Upper lobe of left lung (tissue), 6 donors: ENCODE measurements around the gene ACVR1B. TPM values are rescaled to one million over a fixed set of nuclear protein-coding genes. Genes with fewer than 3 reads are reported as not detected.

Experiments
- ATAC-seq, 2 donors: fragments of 200-7000 bp; cut with Tn5 transposase; one replicate each; pipeline ENCODE4 v1.9.1; 2022; ENCODE audit warnings: mild to moderate bottlenecking in 2 of 2, moderate library complexity in 2 of 2; ENCODE audit not compliant: low FRiP score in 2 of 2
- DNase-seq, 2 donors: peaks; one replicate each; pipeline ENCODE4 v3.0.0-alpha.2; 2019 to 2020
- H3K27ac ChIP-seq, 4 donors: fragments of 200-600 bp; sonication (generic); one replicate each; pipeline ENCODE4 v1.5.1; 2016 to 2019
- H3K27me3 ChIP-seq, 4 donors: fragments of 200-600 bp; sonication (generic); one replicate each; pipeline ENCODE4 v1.5.1; 2017 to 2019
- H3K36me3 ChIP-seq, 4 donors: fragments of 200-600 bp; sonication (generic); one replicate each; pipeline ENCODE4 v1.5.1; 2016 to 2019
- H3K4me1 ChIP-seq, 4 donors: fragments of 200-600 bp; sonication (generic); one replicate each; pipeline ENCODE4 v1.5.1; 2018 to 2019
- H3K4me3 ChIP-seq, 4 donors: fragments of 200-600 bp; sonication (generic); one replicate each; pipeline ENCODE4 v1.5.1; 2017 to 2019; ENCODE audit warnings: mild to moderate bottlenecking in 2 of 4, moderate library complexity in 1 of 4
- H3K9me3 ChIP-seq, 4 donors: fragments of 200-600 bp; sonication (generic); one replicate each; pipeline ENCODE4 v1.5.1; 2018 to 2019
- EP300 ChIP-seq, 4 donors: sonication (generic); formaldehyde crosslinking; IDR thresholded peaks; one replicate each; pipeline ENCODE4 v1.5.1; 2017; ENCODE audit warnings: antibody characterized with exemption in 4 of 4, control low read depth in 2 of 4
- POLR2A ChIP-seq, 4 donors: fragments of 450-650 bp; IDR thresholded peaks; one replicate each; pipeline ENCODE4 v1.5.1; 2016 to 2017; ENCODE audit warnings: antibody characterized with exemption in 4 of 4, mild to moderate bottlenecking in 2 of 4
- POLR2AphosphoS5 ChIP-seq, 2 donors: sonication (generic); formaldehyde crosslinking; IDR thresholded peaks; one replicate each; pipeline ENCODE4 v1.5.1; 2017; ENCODE audit warnings: antibody characterized with exemption in 2 of 2
- WGBS, 2 donors: methylation state at CpG; one replicate each; pipeline ENCODE4 v1.1.5; 2017 to 2018; 5-methylcytosine and 5-hydroxymethylcytosine counted together
- total RNA-seq, 6 donors: library from RNA; depleted of rRNA in 4 of 6; stranded (reverse); fragments of >200 nt in 4 of 6; gene quantifications; one replicate each; pipeline versions ENCODE4 v1.1.0 to v1.2.1, GENCODE V29; 2016 to 2021
- TF ChIP-seq, protein P1 (sequence below), 6 experiments: fragments of 450-650 bp in 4 of 6; fragments of 200-600 bp in 2 of 6; sonication (generic) in 2 of 6; IDR thresholded peaks; one replicate each; pipeline ENCODE4 v1.5.1; 2016 to 2019; ENCODE audit warnings: antibody characterized with exemption in 6 of 6
- donor health status: DM: no; HTN: no; CAD: no; lungs with moderate emphysema.
- donor health status: DM: no; HTN: yes; CAD: no; lungs with severe emphysema.

Gene ACVR1B
- total RNA-seq, 6 donors from 2014 or later = 13.0 to 44.9 (median 23.6) TPM

DNA sequence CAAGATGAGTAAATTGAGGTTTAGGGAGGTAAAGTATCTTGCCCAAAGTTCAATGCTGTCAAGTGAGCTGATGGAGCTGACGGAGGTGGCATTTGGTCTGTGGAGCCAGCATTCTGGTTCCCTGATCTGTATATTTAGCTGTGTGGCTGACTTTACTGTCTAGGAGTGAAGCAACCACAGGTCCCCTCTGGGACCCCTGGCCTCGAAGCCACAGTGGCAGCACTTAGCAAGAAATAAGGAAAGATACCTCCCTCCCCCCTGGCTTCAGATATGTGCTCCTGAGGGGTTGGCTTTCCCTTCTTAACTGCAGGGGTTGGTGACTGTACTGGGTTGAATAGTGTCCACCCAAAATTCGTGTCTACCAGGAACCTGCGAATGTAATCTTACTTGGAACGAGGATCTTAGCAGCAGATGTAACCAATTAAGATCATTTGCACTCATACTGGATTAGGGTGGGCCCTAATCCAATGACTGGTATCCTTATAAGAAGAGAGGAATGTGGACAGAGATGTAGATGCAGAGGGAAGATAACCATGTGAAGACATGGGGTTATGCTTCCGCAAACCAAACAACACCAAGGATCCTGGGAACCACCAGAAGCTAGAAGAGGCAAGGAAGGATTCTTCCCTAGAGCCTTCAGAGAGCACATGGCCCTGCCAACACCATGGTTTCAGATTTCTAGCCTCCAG is 2.0 kb upstream of the ACVR1B start:
- Histone ChIP-seq H3K4me3 (no peak overlapping the region), H3K9me3 (peaks cover 0 to 11% (median 3%) of the 10 kb centered on the region in 4 donors), H3K36me3 (no peaks in the 10 kb centered on the region), H3K27me3 (no peaks in the 10 kb centered on the region), H3K4me1 (peaks cover 14 to 30% (median 23%) of the 10 kb centered on the region in 4 donors), H3K27ac (no peak overlapping the region)
- DNase-seq (no peak), ATAC-seq (no peak)
- TF ChIP-seq POLR2AphosphoS5 (IDR thresholded peaks at IDR 0.05) (no peak), POLR2A (IDR thresholded peaks at IDR 0.05) (no peak), EP300 (IDR thresholded peaks at IDR 0.05) (no peak)
- TF ChIP-seq, protein P1, sequence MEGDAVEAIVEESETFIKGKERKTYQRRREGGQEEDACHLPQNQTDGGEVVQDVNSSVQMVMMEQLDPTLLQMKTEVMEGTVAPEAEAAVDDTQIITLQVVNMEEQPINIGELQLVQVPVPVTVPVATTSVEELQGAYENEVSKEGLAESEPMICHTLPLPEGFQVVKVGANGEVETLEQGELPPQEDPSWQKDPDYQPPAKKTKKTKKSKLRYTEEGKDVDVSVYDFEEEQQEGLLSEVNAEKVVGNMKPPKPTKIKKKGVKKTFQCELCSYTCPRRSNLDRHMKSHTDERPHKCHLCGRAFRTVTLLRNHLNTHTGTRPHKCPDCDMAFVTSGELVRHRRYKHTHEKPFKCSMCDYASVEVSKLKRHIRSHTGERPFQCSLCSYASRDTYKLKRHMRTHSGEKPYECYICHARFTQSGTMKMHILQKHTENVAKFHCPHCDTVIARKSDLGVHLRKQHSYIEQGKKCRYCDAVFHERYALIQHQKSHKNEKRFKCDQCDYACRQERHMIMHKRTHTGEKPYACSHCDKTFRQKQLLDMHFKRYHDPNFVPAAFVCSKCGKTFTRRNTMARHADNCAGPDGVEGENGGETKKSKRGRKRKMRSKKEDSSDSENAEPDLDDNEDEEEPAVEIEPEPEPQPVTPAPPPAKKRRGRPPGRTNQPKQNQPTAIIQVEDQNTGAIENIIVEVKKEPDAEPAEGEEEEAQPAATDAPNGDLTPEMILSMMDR (IDR thresholded peaks at IDR 0.05) = no peak
- WGBS, 2 donors = 76 to 89% methylated on average over 5 to 6 of the region's 6 CpGs

GRCh38 chr12:51950682-51951198 is 759 bp upstream of the ACVR1B start:
- peak overlapping the region in 3 of 4 donors; percentile 32 to 79 (median 53) for H3K27ac ChIP-seq
- H3K9me3 ChIP-seq = no peaks in the 10 kb centered on the region
- H3K36me3 ChIP-seq = no peaks in the 10 kb centered on the region
- H3K4me1 ChIP-seq = peaks cover 24 to 42% (median 34%) of the 10 kb centered on the region in 4 donors
- no peaks in the 10 kb centered on the region for H3K27me3 ChIP-seq
- TF ChIP-seq POLR2AphosphoS5 (IDR thresholded peaks at IDR 0.05) (no peak), EP300 (IDR thresholded peaks at IDR 0.05) (no peak), POLR2A (IDR thresholded peaks at IDR 0.05) (no peak)
- TF ChIP-seq, protein P1 (IDR thresholded peaks at IDR 0.05) = no peak
- DNase-seq (no peak), ATAC-seq (no peak)
- whole genome bisulfite sequencing, 2 donors = 0 to 3% methylated on average over 5 of the region's 5 CpGs
- H3K4me3 ChIP-seq = peak overlapping the region; percentile 32 to 96 (median 70)

GRCh38 chr12:51951843-51952722 is 584 bp downstream of the ACVR1B start:
- DNase-seq (peak in 1 of 2 donors; percentile 49), ATAC-seq (peak; percentile 5 to 42)
- WGBS, 2 donors = 4 to 21% methylated on average over 4 to 40 of the region's 50 CpGs
- Histone ChIP-seq H3K27me3 (no peaks in the 10 kb centered on the region), H3K4me3 (peak overlapping the region; percentile 68 to 96 (median 87)), H3K4me1 (peaks cover 24 to 54% (median 35%) of the 10 kb centered on the region in 4 donors), H3K27ac (peak overlapping the region; percentile 89 to 96 (median 93)), H3K36me3 (no peaks in the 10 kb centered on the region), H3K9me3 (no peaks in the 10 kb centered on the region)
- TF ChIP-seq POLR2A (IDR thresholded peaks at IDR 0.05) = peak in 2 of 4 donors; percentile 0 to 4
- TF ChIP-seq, protein P1 (IDR thresholded peaks at IDR 0.05) = no peak

DNA sequence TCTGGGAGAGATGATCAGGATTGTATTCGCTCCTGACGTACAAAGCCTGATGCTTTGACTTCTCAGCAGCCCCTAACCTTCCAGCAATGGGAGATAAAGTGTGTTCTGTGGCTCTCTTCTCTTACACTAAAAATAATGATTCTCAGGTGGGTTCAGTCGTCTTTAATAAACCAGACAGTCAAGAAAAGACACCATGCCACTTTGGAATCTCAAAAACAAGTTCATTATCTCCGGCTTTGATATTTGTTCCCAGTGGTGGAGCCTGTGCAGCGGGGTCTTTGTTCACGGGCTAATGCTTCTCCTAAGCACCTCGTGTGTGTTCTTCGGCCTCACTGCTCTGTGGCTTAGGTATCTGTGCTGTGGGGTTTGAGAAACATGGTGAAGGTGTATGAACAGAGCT is 1.6 kb downstream of the ACVR1B start:
- Histone ChIP-seq H3K27me3 (no peaks in the 10 kb centered on the region), H3K36me3 (no peaks in the 10 kb centered on the region), H3K4me1 (peaks cover 28 to 60% (median 38%) of the 10 kb centered on the region in 4 donors), H3K27ac (peak overlapping the region; percentile 89 to 96 (median 93)), H3K4me3 (peak overlapping the region; percentile 68 to 96 (median 87)), H3K9me3 (no peaks in the 10 kb centered on the region)
- DNase-seq (no peak), ATAC-seq (no peak)
- no peak for TF ChIP-seq POLR2AphosphoS5 (IDR thresholded peaks at IDR 0.05)
- TF ChIP-seq, protein P1 (IDR thresholded peaks at IDR 0.05) = no peak
- TF ChIP-seq EP300 (IDR thresholded peaks at IDR 0.05) = no peak
- TF ChIP-seq POLR2A (IDR thresholded peaks at IDR 0.05) = no peak
- WGBS, 2 donors = 53 to 54% methylated on average over 8 of the region's 8 CpGs
